Adipose tissue (tissue), 3 donors: Measurements from ENCODE around the gene KCNQ1. TPM values are rescaled to one million over a fixed set of nuclear protein-coding genes. Genes with fewer than 3 reads are reported as not detected.

Experiments
- H3K27ac ChIP-seq: one replicate; pipeline ENCODE4 v1.5.1; 2013; ENCODE audit warnings: low read depth, low read length
- WGBS, 3 donors: extraction: QIAGEN DNeasy Blood & Tissue Kit; methylation state at CpG; one replicate each; pipeline ENCODE4 v1.1.7; 2013; 5-methylcytosine and 5-hydroxymethylcytosine counted together
- polyA plus RNA-seq, 3 donors: library from polyadenylated mRNA; stranded (reverse); fragments of 200-250 nt; gene quantifications; one replicate each; pipeline ENCODE4 v1.2.3, GENCODE V29; 2013
- donor health status: healthy with polysubstance abuse.
- donor health status: Bipolar disorder and iron deficiency.
- donor health status: healthy.

Gene KCNQ1
- polyA plus RNA-seq, 3 donors: 4.8 to 28.1 (median 9.6) TPM

DNA sequence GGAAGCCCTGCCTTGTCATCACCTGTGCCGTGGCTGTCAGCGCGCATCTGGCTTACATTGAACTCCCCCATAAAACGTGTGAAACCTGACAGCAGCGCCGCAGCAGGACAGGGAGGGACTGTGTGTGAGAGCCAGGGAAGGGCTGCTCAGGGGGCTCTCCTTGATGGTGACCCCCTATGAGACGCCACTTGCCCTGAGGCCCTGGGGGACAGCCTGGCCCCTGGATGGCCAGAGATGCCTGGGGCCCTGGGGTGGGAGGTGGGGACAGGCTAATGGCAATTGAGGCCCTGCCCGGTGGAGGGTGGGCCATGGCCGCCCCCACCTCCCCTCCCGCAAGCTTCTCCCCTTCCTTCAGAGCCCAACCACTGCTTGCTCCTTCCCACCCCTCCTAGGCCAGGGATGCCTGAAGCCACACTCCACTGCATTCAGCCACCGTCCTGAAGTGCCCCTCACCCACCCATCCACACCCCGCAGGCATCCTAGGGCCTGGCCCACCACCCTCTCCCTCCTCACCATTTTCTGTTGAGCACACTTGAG lies 290.3 kb downstream of the KCNQ1 start:
- 92 to 99% (median 96%) methylated on average over 12 of the region's 12 CpGs for WGBS, 3 donors
- H3K27ac ChIP-seq: no peak overlapping the region

DNA sequence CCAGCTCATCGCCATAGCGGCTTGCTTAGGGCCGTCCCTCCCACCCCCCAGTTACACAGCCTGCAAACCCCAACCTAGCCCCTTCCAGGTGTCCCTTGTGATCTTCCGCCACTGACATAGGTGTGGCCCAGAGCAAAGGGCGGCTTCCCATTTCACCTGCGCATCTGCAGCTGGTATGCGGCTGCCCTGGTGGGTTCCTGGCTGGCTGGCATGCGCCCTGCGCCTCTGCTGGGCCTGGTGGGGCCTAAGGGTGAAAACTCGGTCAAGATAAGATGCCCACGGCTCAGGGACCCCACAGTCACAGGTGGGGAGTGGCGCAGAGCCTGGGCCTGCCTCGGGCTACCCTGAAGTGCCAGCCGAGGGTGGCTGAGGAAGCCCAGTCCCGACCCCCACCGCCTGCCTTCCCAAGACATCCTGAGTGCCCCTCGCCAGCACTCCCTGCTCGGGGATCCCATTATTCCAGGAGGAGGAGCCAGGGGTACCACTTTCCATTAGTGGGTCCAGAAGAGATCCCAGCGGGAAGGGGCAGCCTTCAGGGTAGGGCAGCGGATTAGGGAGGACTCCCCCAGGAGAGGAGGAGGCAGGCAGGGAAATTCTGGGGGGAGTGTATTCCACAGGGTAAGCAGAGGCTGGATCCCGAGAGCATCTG lies 291.9 kb downstream of the KCNQ1 start:
- no peak overlapping the region for H3K27ac ChIP-seq
- WGBS, 3 donors: 92 to 95% (median 94%) methylated on average over 19 to 21 of the region's 21 CpGs

DNA sequence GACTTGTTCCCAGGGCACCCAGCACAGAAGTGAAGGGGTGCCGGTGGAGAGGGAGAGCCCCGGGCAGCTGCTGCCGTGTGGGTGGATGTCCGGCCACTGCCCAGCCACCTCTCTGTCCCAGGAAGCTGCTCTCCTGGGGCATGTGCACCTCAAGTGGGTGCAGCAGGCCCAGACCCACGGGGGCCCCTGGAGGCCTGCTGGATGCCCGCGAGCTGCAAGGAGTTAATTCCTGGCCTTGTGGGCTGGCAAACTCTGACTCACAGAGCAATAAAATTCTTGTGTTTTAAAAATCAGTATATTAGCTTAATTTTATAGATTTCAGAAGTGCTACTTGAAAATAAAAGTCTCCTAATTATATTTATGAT lies 292.4 kb downstream of the KCNQ1 start:
- WGBS, 3 donors: 86 to 90% (median 86%) methylated on average over 7 of the region's 7 CpGs
- H3K27ac ChIP-seq: no peak overlapping the region

DNA sequence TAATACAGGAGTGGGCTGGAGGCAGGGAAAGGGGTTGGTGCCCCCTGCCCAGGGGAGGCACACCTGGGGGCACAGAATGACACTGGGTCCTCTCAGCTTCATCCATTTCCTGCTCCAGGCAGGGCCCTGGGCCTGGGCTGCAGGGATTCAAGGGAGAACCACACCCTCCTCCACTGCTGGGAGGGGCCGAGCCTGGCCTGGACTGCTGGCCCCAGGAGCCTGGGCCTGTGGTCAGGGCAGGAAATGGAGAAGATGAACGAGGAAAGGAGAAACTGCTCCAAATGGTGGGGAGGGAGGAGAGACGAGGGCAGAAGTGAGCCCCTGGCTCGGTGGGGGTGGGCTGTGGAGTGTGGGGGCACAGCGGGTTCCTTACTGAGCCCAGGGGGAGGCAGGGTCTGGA lies 293.1 kb downstream of the KCNQ1 start:
- 40 to 90% (median 49%) methylated on average over 5 of the region's 5 CpGs for WGBS, 3 donors
- H3K27ac ChIP-seq: no peak overlapping the region

DNA sequence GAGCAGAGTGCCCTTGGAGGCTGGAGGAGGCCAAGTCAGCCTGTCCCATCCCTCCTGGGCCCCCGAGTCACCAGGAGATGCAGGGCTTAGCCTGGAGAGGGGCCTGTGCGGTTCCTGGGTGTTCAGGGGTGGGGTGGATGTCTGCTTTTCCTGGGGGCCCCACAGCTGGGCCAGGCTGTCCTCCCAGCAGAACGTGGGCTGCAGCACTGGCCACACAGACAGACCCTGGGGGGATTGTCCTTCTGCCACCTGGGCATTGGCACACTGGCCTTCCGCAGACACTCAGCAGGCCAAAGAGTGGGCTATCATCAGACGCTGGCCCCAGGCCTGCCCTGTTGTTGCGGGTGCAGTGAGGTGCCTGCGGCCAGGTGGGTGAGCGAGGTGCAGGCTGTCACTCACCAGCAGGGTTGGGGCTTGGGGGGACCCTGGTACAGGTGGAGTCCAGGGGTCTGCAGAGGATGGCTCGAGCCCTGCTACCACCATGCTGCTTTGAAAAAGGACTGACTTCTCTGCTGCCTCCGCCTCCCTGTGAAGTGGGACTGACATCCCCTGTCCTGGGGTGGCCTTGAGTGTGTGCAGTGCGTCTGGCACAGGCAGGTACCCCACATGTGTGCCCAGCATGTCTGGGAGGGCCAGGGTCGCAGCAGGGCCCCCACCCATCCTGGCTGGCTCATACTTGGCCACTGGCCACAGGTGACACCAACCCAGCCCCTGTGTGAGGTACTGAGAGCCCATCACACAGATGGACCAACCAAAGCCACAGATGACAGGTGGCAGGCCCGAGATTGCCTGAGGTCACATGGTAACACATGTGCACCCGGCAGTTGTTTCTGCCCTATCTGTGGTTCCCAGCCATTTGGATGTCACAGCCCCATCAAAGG lies 294.0 kb downstream of the KCNQ1 start:
- WGBS, 3 donors: 90 to 93% (median 91%) methylated on average over 14 of the region's 14 CpGs
- no peak overlapping the region for H3K27ac ChIP-seq

DNA sequence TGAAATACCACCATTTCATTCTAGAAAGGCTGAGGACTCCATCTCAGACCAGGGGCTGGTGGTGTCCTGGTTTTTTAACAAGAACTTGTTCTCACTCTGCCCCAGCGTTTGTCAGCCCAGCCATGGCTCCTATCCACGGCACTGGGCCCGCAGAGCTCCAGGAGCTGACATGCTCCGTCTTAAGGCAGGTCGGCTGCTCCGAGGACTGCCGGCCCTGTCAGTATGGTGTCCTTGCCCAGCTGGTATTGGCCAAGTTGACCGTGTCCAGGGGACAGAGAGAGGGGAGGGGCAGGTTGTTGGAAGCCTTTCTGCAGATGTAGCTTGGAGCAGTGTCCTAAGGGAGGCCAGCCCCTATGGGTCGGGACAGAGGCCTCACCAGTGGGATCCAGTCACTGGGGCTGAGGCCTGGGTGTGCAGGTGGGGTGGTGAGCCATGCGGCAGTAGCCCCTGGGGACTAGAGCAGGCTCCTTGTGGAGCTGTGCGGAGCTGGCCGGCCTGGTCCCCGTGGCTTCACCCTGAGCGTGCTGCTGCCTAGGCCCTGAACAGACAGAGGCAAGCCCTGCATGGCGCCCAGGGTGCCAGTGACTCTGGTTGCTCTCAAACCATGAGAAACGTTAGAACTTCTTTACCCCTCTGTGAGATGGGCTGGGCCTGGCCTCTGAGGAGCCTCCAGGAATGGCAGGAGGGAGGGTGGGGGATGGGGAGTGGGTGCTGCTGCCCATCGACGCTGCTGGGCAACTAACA lies 294.9 kb downstream of the KCNQ1 start:
- WGBS, 3 donors: 82 to 94% (median 92%) methylated on average over 18 of the region's 18 CpGs

DNA sequence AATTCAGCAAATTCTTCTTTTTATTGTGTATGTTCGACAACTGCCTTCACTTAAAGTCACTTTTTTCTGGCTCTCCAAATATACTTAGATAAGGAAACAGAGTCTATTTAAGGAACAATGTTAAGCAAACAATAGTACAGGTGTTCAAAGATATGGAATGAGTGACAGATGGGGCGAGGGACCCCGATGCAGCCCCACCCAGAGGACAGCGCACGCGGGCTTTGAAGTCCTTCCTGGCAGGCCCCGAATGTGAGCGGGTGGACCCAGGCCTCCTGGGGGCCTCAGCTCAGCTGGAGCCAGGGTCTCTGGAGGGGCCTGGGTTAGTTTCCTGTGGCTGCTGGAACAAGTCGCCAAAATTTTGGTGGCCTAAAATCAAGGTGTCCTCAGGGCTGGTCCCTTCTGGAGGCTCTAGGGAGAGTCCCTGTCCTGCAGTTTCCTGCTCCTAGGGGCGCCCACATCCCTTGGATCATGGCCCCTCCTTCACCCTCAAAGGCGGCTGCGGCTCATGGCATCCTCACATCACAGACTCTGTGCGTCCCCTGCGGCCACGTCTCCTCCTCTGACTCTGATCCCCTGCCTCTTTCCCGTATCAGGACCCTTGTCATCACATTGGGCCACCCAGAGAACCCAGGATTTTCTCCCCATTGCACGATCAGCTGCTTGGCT lies 295.6 kb downstream of the KCNQ1 start:
- 81 to 86% (median 85%) methylated on average over 17 of the region's 17 CpGs for WGBS, 3 donors
- H3K27ac ChIP-seq: no peak overlapping the region

More for the DNA sequence above, 294.9 kb downstream of the KCNQ1 start:
- H3K27ac ChIP-seq: no peak overlapping the region

DNA sequence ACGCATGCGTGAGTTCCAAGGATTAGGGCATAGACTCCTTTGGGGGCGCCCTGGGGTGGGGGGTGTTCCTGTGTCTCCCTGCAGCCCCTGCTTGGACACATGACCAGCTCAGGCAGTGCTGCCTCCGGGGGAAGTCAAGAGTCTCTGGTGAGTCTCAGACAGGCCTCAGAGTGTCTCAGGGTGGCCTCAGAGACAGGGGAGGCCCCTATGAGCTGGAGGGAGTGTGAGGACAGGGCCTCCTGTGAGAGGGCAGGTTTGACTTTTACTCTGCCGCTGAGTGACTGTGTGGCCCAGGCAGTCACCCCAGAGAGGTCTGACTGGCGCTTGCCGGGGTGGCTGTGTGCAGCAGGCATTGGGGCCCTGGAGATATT lies 296.2 kb downstream of the KCNQ1 start:
- WGBS, 3 donors: 82 to 86% (median 84%) methylated on average over 7 of the region's 7 CpGs
- H3K27ac ChIP-seq: no peak overlapping the region

DNA sequence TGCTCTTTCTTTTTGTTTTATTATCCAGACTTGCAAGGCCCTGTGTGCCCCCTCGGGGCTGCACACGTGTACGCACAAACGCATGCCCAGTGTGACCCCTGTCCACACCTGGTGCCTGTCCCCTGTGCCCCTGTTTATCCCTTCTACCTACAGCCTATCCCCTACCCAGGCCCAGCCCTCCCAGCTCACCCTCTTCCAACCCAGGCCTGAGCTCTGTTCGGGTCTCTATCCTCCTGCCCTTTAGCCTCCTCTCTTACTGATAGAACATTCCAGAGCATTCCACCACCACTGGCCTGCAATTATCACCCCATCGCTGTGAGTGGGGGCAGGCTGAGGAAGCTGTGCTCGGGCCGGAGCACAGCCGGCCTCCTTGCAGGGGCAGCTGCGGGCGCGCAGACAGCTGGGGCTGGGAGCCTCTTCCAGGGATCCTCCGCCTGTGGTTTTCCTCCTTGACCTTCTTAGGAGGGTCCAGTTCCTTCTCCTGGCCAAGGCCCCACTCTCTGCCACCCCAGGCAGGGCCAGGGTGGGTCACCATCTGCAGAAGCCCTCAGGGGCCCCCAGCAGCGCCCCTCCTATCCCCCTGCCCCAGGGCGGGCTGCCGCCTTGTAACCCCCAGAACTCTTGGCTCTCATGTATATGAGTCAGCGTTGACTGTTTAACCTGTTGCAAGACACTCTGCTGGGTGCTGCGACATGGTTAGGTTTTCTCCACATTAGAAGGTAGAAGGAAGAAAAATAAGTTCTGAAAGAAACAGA lies 296.7 kb downstream of the KCNQ1 start:
- no peak overlapping the region for H3K27ac ChIP-seq
- 36 to 76% (median 38%) methylated on average over 15 to 18 of the region's 18 CpGs for WGBS, 3 donors

DNA sequence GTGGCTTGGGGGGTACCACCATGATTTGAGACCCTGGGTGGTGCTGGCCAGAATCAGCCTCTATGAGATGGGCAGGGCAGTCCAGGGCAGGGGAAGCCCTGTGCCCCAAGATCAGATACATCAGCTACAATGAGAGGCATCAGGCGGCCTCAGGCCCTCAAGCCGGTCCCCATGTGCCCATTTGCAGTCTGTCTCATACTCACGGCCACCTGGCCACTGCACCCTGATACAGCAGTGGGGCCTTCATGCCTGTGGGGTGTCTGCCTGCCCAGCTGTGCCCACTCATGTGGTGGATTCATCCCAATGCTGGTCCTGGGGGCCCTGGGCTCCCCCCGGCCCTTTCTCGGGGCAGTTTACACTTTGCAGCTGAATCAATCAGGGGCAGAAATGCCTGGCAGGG lies 297.4 kb downstream of the KCNQ1 start:
- no peak overlapping the region for H3K27ac ChIP-seq
- WGBS, 3 donors: 93 to 100% (median 97%) methylated on average over 5 of the region's 5 CpGs

DNA sequence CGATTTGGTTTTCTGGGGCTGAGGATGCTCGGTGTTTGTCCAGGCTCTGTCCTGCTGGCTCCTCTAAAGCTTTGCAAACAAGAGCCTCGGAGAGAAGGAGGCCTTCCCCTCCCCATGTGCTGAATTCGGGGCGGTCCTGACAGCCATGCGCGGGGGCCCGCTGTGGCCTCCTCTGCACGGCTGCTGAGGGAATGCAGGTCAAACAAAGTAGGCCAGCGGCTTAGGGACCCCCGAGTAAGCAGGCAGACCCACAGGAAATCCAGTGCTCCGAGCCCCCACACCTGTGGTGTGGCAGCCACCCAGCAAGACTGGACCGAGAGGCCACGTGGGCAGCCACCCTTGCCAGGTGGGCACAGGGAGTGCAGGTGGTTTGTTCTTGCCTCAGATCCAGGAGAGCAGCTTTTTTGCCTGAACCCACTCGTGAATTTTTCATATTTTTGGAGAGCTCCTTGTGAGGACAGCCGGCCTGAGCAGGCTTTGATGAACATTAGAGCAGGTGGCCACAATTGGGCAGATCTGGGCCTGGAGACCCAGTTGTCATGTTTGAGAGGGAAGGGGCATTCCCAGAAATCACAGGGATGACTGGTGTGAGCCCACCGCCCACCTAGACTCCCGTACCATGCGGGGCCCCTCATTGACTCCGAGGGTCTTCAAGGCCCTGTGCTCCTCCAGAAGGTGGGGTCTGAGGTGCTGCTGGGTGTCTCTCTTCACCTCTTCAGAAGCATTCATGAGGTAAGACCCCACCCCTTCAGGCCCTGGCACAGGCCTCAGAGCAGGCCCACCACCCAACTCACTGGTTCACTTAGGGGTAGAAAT lies 298.0 kb downstream of the KCNQ1 start:
- 91 to 93% (median 92%) methylated on average over 20 of the region's 20 CpGs for WGBS, 3 donors
- no peak overlapping the region for H3K27ac ChIP-seq

DNA sequence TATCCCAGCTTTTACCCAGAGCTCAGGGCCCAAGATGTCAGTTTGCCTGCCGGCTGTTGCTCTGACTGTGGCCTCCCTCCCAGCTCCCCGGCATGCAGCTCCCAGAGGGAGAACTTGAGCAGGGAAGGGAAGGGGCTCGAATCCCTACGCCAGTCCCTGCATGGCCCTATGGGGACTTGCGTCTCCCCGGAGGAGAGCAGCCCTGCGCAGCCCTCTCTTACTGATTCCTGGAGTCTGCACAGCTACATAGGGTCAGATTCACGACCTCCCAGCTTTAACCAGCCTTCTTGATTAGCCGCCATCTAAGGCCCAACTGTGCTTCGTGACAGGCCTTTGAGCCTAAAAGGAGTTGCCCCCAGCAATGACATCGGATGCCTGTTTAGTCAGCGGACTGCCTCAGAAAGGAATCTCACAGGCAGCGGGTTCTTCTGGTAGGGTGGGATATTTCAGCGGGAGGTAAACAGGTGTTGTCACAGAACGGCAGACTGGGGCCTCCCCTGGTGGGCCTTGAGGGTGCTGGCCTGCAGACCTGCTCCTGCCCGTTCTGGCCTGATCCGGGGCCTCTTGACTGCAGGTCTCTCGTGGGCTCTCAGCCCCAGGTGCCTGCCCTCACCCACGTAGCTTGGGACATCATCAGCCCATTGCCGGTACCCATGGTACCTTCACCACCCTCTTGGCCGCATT lies 298.8 kb downstream of the KCNQ1 start:
- H3K27ac ChIP-seq: no peak overlapping the region
- WGBS, 3 donors: 94% methylated on average over 20 to 21 of the region's 21 CpGs

DNA sequence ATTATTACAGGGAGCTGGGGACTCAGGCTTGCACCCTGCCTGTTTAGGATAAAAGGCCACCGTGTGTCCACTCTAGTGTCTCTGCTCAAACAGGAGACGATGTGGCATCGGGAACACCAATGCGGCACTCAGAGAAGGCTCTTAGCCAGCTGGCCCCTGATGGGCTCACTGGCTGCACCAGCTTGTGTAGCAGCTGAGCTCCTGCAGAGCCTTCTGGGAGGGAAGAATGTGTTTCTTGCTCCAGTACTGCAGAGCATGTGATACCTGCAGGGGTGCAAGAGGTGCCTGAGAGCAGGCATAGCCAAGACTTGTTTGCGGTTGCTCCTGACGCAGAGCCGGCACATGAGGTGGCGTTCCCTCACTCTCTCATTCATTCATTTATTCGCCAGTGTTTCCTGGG lies 299.4 kb downstream of the KCNQ1 start:
- WGBS, 3 donors: 96 to 98% (median 97%) methylated on average over 9 of the region's 9 CpGs
- no peak overlapping the region for H3K27ac ChIP-seq

DNA sequence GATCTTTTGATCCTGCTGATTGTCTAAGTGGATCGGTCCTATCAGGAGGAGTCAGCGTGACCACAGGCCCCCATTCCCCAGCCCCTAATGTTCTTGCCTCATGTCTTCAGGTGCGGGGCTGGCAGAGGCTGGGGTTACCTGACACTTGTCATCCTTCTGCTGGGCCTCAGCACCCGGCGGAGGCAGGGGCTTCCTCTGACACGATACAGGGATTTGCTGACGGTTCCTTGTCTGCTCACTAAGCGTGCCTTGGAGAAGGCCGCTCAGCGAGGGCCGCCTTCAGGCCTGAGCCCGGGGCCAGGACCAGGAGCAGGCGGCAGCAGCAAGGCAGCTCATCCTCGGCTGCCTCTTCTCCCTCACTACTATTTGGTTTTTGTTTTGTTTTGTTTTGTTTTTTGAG lies 300.7 kb downstream of the KCNQ1 start:
- no peak overlapping the region for H3K27ac ChIP-seq
- 95 to 96% (median 96%) methylated on average over 14 of the region's 14 CpGs for WGBS, 3 donors

DNA sequence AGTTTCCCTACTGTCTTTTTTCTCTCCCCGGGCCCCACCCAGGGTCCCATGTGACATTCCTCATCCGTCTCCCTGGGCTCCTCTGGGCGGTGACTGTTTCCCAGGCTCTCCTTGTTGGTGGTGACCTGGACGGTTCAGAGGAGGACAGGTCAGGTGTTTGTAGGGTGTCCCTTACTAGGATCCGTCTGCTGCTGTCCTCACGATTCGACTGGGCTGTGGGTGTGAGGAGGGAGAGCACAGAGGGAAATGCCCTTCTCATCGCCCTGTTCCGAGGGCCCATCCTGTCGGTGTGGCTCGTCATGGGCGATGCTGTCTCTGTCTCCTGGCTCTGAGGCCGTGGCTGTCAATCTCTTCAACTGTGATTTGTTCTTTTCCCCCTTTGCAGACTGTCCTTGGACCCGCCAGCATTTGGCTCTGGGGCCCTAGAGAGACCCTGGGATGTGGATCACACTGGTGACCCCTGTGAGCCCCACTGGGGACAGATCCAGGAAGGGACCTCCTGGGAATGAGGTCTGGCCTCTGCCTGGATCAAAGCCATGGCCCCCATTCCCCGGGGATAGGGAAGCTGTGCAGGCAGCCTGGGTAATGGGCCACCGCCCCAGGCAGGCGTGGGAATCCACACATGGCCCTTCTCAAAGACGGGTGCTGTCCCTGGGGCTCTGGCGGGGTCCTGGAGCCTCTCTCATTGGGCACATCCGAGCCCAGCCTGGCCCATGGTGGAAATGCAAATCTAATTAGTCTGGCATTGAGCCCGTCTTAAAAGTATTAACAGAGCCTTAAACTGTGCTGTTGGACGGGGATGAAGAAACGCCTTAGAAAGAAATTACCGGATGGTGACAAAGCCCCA lies 301.8 kb downstream of the KCNQ1 start:
- 75 to 85% (median 80%) methylated on average over 24 of the region's 24 CpGs for WGBS, 3 donors
- H3K27ac ChIP-seq: no peak overlapping the region
